Stomach (tissue), 4 donors: ENCODE data around the gene PSME4.

ENCODE experiments used
- CTCF ChIP-seq, 7 experiments: fragments of 450-650 bp in 4 of 7; fragments of 200-600 bp in 3 of 7; sonication (generic) in 3 of 7; IDR thresholded peaks; one replicate each; pipeline ENCODE4 v1.5.1; 2016 to 2019; ENCODE audit warnings: antibody characterized with exemption in 7 of 7, control low read depth in 2 of 7, mild to moderate bottlenecking in 1 of 7
- EP300 ChIP-seq: sonication (generic); formaldehyde crosslinking; IDR thresholded peaks from one replicate; pipeline ENCODE4 v1.6.1; 2017; ENCODE audit warnings: antibody characterized with exemption
- POLR2A ChIP-seq, 4 donors: fragments of 450-650 bp; IDR thresholded peaks; one replicate each; pipeline ENCODE4 v1.6.1; 2016; ENCODE audit warnings: antibody characterized with exemption in 4 of 4, control low read depth in 2 of 4, mild to moderate bottlenecking in 1 of 4, moderate library complexity in 1 of 4
- POLR2AphosphoS5 ChIP-seq, 3 donors: sonication (generic); formaldehyde crosslinking; IDR thresholded peaks; one replicate each; pipeline ENCODE4 v1.6.1; 2016; ENCODE audit warnings: antibody characterized with exemption in 3 of 3

DNA sequence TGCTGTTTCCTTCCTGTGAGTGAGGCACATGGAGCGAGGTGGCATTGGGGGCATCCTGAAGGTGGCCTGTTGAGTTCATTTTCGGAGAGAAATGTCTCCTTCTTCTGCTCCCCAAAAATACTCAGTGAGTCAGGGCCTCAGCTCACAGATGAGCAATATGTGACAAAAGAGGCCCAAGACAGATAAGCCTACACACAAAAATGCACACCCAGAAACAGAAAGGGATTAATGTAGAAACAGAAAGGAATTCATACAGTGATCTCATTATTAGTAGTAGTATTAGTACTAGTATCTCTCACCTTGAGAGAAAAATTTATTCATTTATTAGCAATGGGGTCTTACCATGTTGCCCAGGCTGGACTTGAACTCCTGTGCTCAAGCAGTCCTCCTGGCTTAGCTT lies 116.1 kb downstream of the PSME4 start:
- no peak for TF ChIP-seq CTCF (IDR thresholded peaks at IDR 0.05)
- no peak for TF ChIP-seq POLR2A (IDR thresholded peaks at IDR 0.05)
- no peak for TF ChIP-seq POLR2AphosphoS5 (IDR thresholded peaks at IDR 0.05)
- no peak for TF ChIP-seq EP300
